G401.6 (cell line): ENCODE measurements around the gene PKN3.
"Not testable (repeated sequence)": the region's sequence is repeated elsewhere in the genome, so short reads cannot be mapped to it uniquely, and the experiment has no call there.

Source experiments
- FAIRE-seq: peaks from 2 replicates; lab custom pipeline; 2012; peaks lifted over from hg19 to GRCh38; lab: Jason Lieb, UNC

The PKN3 gene

GRCh38 chr9:128702445-128702948 lies at the start of gene PKN3:
Gene PKN3 (plus strand): TSS chr9:128702503. CDS start chr9:128702916, 413 bp downstream.
- peak; percentile 8 for FAIRE-seq

- no peak for FAIRE-seq
Measured at GRCh38 chr9:128653908-128654307, 48.4 kb upstream of the PKN3 start.

- no peak for FAIRE-seq
Measured at GRCh38 chr9:128654481-128654880, 47.8 kb upstream of the PKN3 start.

GRCh38 chr9:128656416-128657343 lies 45.6 kb upstream of the PKN3 start, which contains the start of gene DYNC2I2:
Gene DYNC2I2 (minus strand): TSS chr9:128656847. CDS start chr9:128656726, 121 bp downstream.
- FAIRE-seq, result no peak

- FAIRE-seq, result no peak
Measured at GRCh38 chr9:128657344-128657704, 45.0 kb upstream of the PKN3 start.

GRCh38 chr9:128657796-128658195 lies 44.5 kb upstream of the PKN3 start:
- no peak for FAIRE-seq

- FAIRE-seq, result not testable (repeated sequence)
Measured at GRCh38 chr9:128666481-128666941, 35.8 kb upstream of the PKN3 start.

GRCh38 chr9:128669786-128670185 lies 32.5 kb upstream of the PKN3 start:
- no peak for FAIRE-seq

GRCh38 chr9:128675382-128675781 lies 26.9 kb upstream of the PKN3 start:
- no peak for FAIRE-seq

GRCh38 chr9:128677794-128678193 lies 24.5 kb upstream of the PKN3 start:
- FAIRE-seq, result no peak

- peak; percentile 74 for FAIRE-seq
Measured at GRCh38 chr9:128683340-128684064, 18.8 kb upstream of the PKN3 start.

- FAIRE-seq, result no peak
Measured at GRCh38 chr9:128684065-128684324, 18.3 kb upstream of the PKN3 start.

GRCh38 chr9:128684325-128685199 lies 17.7 kb upstream of the PKN3 start:
- peak; percentile 79 for FAIRE-seq

GRCh38 chr9:128685636-128686489 lies 16.4 kb upstream of the PKN3 start:
- FAIRE-seq, result no peak

- no peak for FAIRE-seq
Measured at GRCh38 chr9:128687453-128687852, 14.8 kb upstream of the PKN3 start.

GRCh38 chr9:128688501-128689292 lies 13.6 kb upstream of the PKN3 start, which contains the start of gene SET:
Gene SET (plus strand): TSS chr9:128689222. CDS start chr9:128689583, 361 bp downstream.
- no peak for FAIRE-seq

GRCh38 chr9:128689293-128689774 lies 13.0 kb upstream of the PKN3 start:
- FAIRE-seq, result no peak

- no peak for FAIRE-seq
Measured at GRCh38 chr9:128689820-128690683, 12.3 kb upstream of the PKN3 start.

- no peak for FAIRE-seq
Measured at GRCh38 chr9:128690684-128691034, 11.6 kb upstream of the PKN3 start.
